ENCODE measurements around the gene TYRP1.

Gene TYRP1

GRCh38 chr9:12732971-12733370, 39.8 kb downstream of the TYRP1 start:
- WGBS, 2 donors (ENCODE audit: extremely low coverage in 2 of 2, insufficient read length in 2 of 2, insufficient replicate concordance in 1 of 2) = no CpG with 5 or more reads among the region's 3 CpGs
- no peak overlapping the region for H2AK5ac ChIP-seq (ENCODE audit: low read depth, low read length)

GRCh38 chr9:12735665-12736064, 42.5 kb downstream of the TYRP1 start:
- no peak overlapping the region for H3K27ac ChIP-seq (replicated peaks; ENCODE audit: low read length)
- no CpG with 5 or more reads among the region's 3 CpGs for WGBS, 2 donors (ENCODE audit: extremely low coverage in 2 of 2, insufficient read length in 2 of 2, insufficient replicate concordance in 1 of 2)

More at GRCh38 chr9:12732971-12733370, 39.8 kb downstream of the TYRP1 start:
- Histone ChIP-seq H3K23ac (ENCODE audit: low read depth, low read length, poor library complexity) (no peak overlapping the region), H4K8ac (ENCODE audit: low read depth, low read length) (no peak overlapping the region), H3K9me3 (replicated peaks in 1 of 2; ENCODE audit: control insufficient read depth in 2 of 2, insufficient read depth in 1 of 2, low read depth in 1 of 2, low read length in 2 of 2) (peaks cover 1 to 5% of the 10 kb centered on the region in 2 donors), H3K4ac (ENCODE audit: low read length) (no peak overlapping the region), H3K36me3 (replicated peaks in 1 of 2; ENCODE audit: control insufficient read depth in 2 of 2, insufficient read depth in 2 of 2, low read length in 2 of 2) (no peaks in the 10 kb centered on the region), H2BK12ac (ENCODE audit: low read length) (no peak overlapping the region), H3K9ac (ENCODE audit: low read depth, low read length, poor library complexity) (no peak overlapping the region), H2BK120ac (ENCODE audit: low read depth, low read length) (no peak overlapping the region), H4K91ac (ENCODE audit: low read depth, low read length, poor library complexity) (no peak overlapping the region), H3K27me3 (ENCODE audit: control insufficient read depth in 3 of 3, insufficient read depth in 3 of 3, low read depth in 1 of 3, low read length in 3 of 3) (no peaks in the 10 kb centered on the region), H3K4me3 (ENCODE audit: low read length in 2 of 2) (no peak overlapping the region), H3K4me1 (ENCODE audit: control insufficient read depth in 2 of 2, insufficient read depth in 1 of 2, low read depth in 1 of 2, low read length in 2 of 2) (no peaks in the 10 kb centered on the region), H3K4me2 (ENCODE audit: insufficient read depth, low read length, poor library complexity, severe bottlenecking) (no peak overlapping the region), H3K14ac (ENCODE audit: low read length) (no peak overlapping the region), H3K27ac (replicated peaks; ENCODE audit: low read length) (no peak overlapping the region), H2BK15ac (ENCODE audit: low read length) (no peak overlapping the region), H2BK5ac (ENCODE audit: low read length) (no peak overlapping the region), H3K18ac (ENCODE audit: low read length) (no peak overlapping the region), H2AFZ (ENCODE audit: low read length) (no peak overlapping the region), H3K79me1 (ENCODE audit: low read depth, low read length) (no peaks in the 10 kb centered on the region)
- DNase-seq (ENCODE audit: low spot score) = no peak

GRCh38 chr9:12737871-12738270, 44.7 kb downstream of the TYRP1 start:
- Histone ChIP-seq H3K27ac (replicated peaks; ENCODE audit: low read length) (no peak overlapping the region), H3K36me3 (replicated peaks in 1 of 2; ENCODE audit: control insufficient read depth in 2 of 2, insufficient read depth in 2 of 2, low read length in 2 of 2) (no peaks in the 10 kb centered on the region), H2AK5ac (ENCODE audit: low read depth, low read length) (no peak overlapping the region), H2BK120ac (ENCODE audit: low read depth, low read length) (no peak overlapping the region), H3K14ac (ENCODE audit: low read length) (no peak overlapping the region), H2BK5ac (ENCODE audit: low read length) (no peak overlapping the region), H3K9ac (ENCODE audit: low read depth, low read length, poor library complexity) (no peak overlapping the region), H3K79me1 (ENCODE audit: low read depth, low read length) (no peaks in the 10 kb centered on the region), H4K91ac (ENCODE audit: low read depth, low read length, poor library complexity) (no peak overlapping the region), H3K4me1 (ENCODE audit: control insufficient read depth in 2 of 2, insufficient read depth in 1 of 2, low read depth in 1 of 2, low read length in 2 of 2) (peaks cover 2 to 18% of the 10 kb centered on the region in 2 donors), H3K18ac (ENCODE audit: low read length) (no peak overlapping the region), H2BK12ac (ENCODE audit: low read length) (no peak overlapping the region), H3K4ac (ENCODE audit: low read length) (no peak overlapping the region), H3K27me3 (ENCODE audit: control insufficient read depth in 3 of 3, insufficient read depth in 3 of 3, low read depth in 1 of 3, low read length in 3 of 3) (no peaks in the 10 kb centered on the region), H4K8ac (ENCODE audit: low read depth, low read length) (no peak overlapping the region), H3K4me2 (ENCODE audit: insufficient read depth, low read length, poor library complexity, severe bottlenecking) (no peak overlapping the region), H3K23ac (ENCODE audit: low read depth, low read length, poor library complexity) (no peak overlapping the region), H3K4me3 (ENCODE audit: low read length in 2 of 2) (no peak overlapping the region), H2AFZ (ENCODE audit: low read length) (peak overlapping the region; percentile 42), H2BK15ac (ENCODE audit: low read length) (no peak overlapping the region), H3K9me3 (replicated peaks in 1 of 2; ENCODE audit: control insufficient read depth in 2 of 2, insufficient read depth in 1 of 2, low read depth in 1 of 2, low read length in 2 of 2) (peaks cover 0 to 5% of the 10 kb centered on the region in 2 donors)
- no CpG with 5 or more reads among the region's 1 CpG for WGBS, 2 donors (ENCODE audit: extremely low coverage in 2 of 2, insufficient read length in 2 of 2, insufficient replicate concordance in 1 of 2)
- no peak for DNase-seq (ENCODE audit: low spot score)

More at GRCh38 chr9:12735665-12736064, 42.5 kb downstream of the TYRP1 start:
- Histone ChIP-seq H3K23ac (ENCODE audit: low read depth, low read length, poor library complexity) (no peak overlapping the region), H3K9me3 (replicated peaks in 1 of 2; ENCODE audit: control insufficient read depth in 2 of 2, insufficient read depth in 1 of 2, low read depth in 1 of 2, low read length in 2 of 2) (peaks cover 1 to 5% of the 10 kb centered on the region in 2 donors), H2AFZ (ENCODE audit: low read length) (no peak overlapping the region), H3K36me3 (replicated peaks in 1 of 2; ENCODE audit: control insufficient read depth in 2 of 2, insufficient read depth in 2 of 2, low read length in 2 of 2) (no peaks in the 10 kb centered on the region), H3K4ac (ENCODE audit: low read length) (no peak overlapping the region), H3K79me1 (ENCODE audit: low read depth, low read length) (no peaks in the 10 kb centered on the region), H2AK5ac (ENCODE audit: low read depth, low read length) (no peak overlapping the region), H3K9ac (ENCODE audit: low read depth, low read length, poor library complexity) (no peak overlapping the region), H4K8ac (ENCODE audit: low read depth, low read length) (no peak overlapping the region), H3K4me1 (ENCODE audit: control insufficient read depth in 2 of 2, insufficient read depth in 1 of 2, low read depth in 1 of 2, low read length in 2 of 2) (peaks cover 2 to 18% of the 10 kb centered on the region in 2 donors), H3K14ac (ENCODE audit: low read length) (no peak overlapping the region), H3K27me3 (ENCODE audit: control insufficient read depth in 3 of 3, insufficient read depth in 3 of 3, low read depth in 1 of 3, low read length in 3 of 3) (no peaks in the 10 kb centered on the region), H2BK15ac (ENCODE audit: low read length) (no peak overlapping the region), H4K91ac (ENCODE audit: low read depth, low read length, poor library complexity) (no peak overlapping the region), H2BK12ac (ENCODE audit: low read length) (no peak overlapping the region), H3K4me2 (ENCODE audit: insufficient read depth, low read length, poor library complexity, severe bottlenecking) (no peak overlapping the region), H2BK5ac (ENCODE audit: low read length) (no peak overlapping the region), H3K18ac (ENCODE audit: low read length) (no peak overlapping the region), H3K4me3 (ENCODE audit: low read length in 2 of 2) (no peak overlapping the region), H2BK120ac (ENCODE audit: low read depth, low read length) (no peak overlapping the region)
- no peak for DNase-seq (ENCODE audit: low spot score)

- Histone ChIP-seq H3K4ac (ENCODE audit: low read length) (no peak overlapping the region), H3K9me3 (replicated peaks in 1 of 2; ENCODE audit: control insufficient read depth in 2 of 2, insufficient read depth in 1 of 2, low read depth in 1 of 2, low read length in 2 of 2) (peaks cover 0 to 5% of the 10 kb centered on the region in 2 donors), H3K36me3 (replicated peaks in 1 of 2; ENCODE audit: control insufficient read depth in 2 of 2, insufficient read depth in 2 of 2, low read length in 2 of 2) (no peaks in the 10 kb centered on the region), H2BK12ac (ENCODE audit: low read length) (no peak overlapping the region), H4K8ac (ENCODE audit: low read depth, low read length) (no peak overlapping the region), H2BK15ac (ENCODE audit: low read length) (no peak overlapping the region), H3K79me1 (ENCODE audit: low read depth, low read length) (no peaks in the 10 kb centered on the region), H2AK5ac (ENCODE audit: low read depth, low read length) (no peak overlapping the region), H3K23ac (ENCODE audit: low read depth, low read length, poor library complexity) (no peak overlapping the region), H3K27me3 (ENCODE audit: control insufficient read depth in 3 of 3, insufficient read depth in 3 of 3, low read depth in 1 of 3, low read length in 3 of 3) (no peaks in the 10 kb centered on the region), H2BK5ac (ENCODE audit: low read length) (no peak overlapping the region), H2AFZ (ENCODE audit: low read length) (no peak overlapping the region), H3K9ac (ENCODE audit: low read depth, low read length, poor library complexity) (no peak overlapping the region), H3K4me1 (ENCODE audit: control insufficient read depth in 2 of 2, insufficient read depth in 1 of 2, low read depth in 1 of 2, low read length in 2 of 2) (peaks cover 2 to 18% of the 10 kb centered on the region in 2 donors), H3K14ac (ENCODE audit: low read length) (no peak overlapping the region), H4K91ac (ENCODE audit: low read depth, low read length, poor library complexity) (no peak overlapping the region), H3K18ac (ENCODE audit: low read length) (no peak overlapping the region), H3K4me3 (ENCODE audit: low read length in 2 of 2) (no peak overlapping the region), H2BK120ac (ENCODE audit: low read depth, low read length) (no peak overlapping the region), H3K27ac (replicated peaks; ENCODE audit: low read length) (no peak overlapping the region), H3K4me2 (ENCODE audit: insufficient read depth, low read length, poor library complexity, severe bottlenecking) (no peak overlapping the region)
- DNase-seq (ENCODE audit: low spot score) = no peak
Measured at GRCh38 chr9:12739014-12739652, 45.9 kb downstream of the TYRP1 start.
